Stimulated activated naive CD8-positive, alpha-beta T cell treated with anti-CD3 and anti-CD28 coated beads, Interleukin-15, Interleukin-2, amounts not matched to agents 100 U/mL and 50 U/mL, for 24 hours (primary cell): ENCODE results near the gene PHTF2.

Source experiments
- ATAC-seq: fragments of 150-1000 bp; cut with Tn5 transposase; one replicate; pipeline ENCODE4 v1.10.0; 2021
- DNase-seq: peaks from one replicate; pipeline ENCODE4 v3.0.0; 2021

Gene PHTF2

DNA sequence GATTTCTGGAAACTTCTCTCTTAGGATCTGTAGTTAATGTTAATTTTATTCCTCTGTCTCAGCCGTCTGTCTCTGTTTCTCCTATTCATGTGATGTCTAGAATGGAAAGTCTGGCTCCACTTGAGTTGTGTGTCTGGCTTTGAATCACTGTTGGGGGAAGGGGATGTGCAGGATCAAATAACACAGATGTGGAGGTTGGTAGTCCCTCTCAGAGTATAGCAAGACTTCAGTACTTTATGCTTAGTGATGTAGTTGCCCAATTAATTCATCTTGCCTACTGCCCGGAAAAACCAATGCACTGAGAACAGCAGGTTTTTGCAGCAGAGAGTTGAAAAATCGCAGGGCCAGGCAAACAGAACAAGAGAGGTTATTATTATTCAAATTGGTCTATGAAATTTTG lies 79.2 kb downstream of the PHTF2 start:
- no peak for ATAC-seq

DNA sequence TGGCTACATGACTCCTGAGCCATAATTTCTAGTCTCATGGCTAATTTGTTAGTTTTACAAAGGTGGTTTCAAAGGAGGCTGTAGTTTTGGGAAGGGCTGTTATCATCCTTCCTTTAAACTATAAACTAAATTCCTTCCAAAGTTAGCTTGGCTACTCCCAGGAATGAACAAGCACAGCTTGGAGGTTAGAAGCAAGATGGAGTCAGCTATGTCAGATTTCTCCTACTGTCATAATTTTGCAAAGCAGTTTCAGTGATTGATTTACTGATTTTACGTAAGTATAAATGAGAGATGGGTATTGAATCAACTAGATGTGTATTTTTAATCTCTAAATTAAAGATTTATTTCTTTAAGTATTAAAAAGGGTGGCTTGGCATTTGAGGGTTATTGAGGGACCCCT lies 79.9 kb downstream of the PHTF2 start:
- ATAC-seq (no peak), DNase-seq (no peak)

More for the DNA sequence above, 79.2 kb downstream of the PHTF2 start:
- DNase-seq = no peak

DNA sequence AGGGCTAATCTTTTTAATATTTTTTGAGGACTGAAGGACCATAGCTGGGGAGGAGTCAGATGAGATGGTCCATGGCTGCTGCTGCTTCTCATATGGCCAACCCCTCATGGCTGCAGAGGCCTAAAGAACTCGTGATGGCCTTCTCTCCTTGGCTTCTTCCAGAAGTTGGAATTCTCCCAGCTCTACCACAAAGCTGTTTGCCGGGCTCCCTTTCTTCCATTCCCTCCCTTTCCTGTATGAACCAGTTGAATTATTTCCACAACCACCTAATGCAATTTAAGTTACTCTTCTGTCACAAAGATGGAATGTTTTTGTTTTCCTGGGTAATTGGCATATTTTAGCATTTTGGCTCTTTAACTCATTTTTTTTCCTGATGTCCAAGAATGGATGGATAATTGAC lies 80.7 kb downstream of the PHTF2 start:
- no peak for ATAC-seq
- no peak for DNase-seq

DNA sequence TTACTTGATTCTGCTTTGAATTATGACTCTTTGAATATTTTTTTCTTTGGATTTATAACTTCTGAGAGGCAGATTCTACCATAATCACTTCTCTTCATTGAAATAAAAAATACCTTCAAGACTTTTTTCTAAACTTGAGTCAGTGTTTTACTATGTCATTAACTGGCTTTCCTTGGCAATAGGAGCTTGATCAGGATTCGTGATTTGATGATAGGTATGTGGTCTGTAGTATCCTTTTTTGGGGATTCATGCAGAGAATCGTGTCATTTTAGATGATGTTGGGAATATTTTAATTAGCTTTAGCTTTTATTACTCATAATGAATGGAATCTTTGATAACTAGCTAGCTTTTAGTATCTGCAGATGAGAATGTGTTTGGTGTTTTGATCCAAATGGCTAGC lies 83.3 kb downstream of the PHTF2 start:
- ATAC-seq (no peak), DNase-seq (no peak)

DNA sequence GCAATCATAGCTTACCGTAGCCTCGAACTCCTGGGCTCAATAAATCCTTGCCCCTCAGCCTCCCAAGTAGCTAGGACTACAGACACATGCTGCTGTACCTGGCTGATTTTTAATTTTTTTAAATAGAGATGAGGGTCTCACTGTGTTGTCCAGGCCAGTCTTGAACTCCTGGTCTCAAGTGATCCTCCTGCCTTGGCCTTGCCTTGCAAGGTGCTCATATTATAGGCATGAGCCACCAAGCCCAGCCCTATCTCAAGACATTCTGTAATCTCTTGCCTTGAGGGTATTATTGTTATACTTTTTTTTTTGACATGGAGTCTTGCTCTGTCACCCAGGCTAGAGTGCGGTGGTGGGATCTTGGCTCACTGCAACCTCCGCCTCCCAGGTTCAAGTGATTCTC lies 86.6 kb downstream of the PHTF2 start:
- ATAC-seq (no peak), DNase-seq (no peak)

DNA sequence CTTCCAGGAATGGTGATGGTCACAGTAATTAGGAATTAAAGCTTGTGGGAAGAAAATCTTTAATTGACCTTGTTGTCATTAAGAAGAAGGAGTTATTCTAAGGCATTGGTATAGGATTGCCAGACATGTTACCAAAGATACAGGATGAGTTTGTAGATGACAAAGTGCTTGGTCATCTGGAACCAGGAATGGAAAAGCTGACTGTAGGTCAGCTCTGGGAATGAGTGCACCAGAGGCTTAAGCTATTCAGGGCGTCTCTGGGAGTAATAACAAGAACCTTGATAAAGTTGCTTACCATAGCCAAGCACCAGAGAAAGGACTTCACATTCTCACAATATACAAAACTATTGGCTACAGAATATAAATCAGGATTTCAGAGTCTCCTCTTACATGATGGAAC lies 89.0 kb downstream of the PHTF2 start:
- ATAC-seq (no peak), DNase-seq (no peak)

DNA sequence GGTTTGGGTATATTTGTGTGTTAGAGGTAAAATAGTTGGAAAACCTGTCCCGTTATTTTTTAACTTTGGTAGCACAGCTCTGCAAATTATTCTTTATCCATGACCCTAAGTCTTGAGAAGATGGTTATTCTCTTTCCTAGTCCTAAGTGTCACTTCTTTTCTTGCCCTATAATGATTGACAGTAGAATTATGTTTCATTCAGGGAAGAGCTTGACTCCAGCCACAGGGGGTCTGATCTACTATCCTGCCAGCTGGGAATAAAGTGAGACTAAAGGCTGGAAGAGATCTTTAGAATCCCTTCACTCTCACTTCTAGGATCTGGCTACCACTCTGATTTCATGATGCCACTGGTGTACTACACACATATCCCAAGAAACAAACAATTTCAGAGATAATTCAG lies 90.4 kb downstream of the PHTF2 start:
- DNase-seq (no peak), ATAC-seq (no peak)

DNA sequence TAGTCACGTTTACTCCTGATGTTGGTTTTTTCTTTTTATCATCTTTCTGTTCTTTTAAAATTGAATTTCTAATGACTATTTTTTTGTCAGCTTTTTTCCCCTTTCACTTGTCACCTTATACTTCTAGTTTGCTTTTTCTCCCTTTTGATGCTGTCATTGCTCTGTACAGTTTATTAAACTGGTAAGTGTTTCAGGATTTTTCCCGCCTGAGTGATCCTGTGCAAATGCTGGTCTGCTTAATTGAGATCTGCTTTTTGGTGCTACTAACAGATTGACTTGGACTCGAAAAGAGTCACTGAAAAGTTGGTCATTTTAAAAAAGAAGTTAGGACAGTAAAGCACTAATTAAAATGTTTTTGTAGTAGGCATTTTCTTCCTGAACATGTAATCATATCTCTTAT lies 95.2 kb downstream of the PHTF2 start:
- no peak for DNase-seq
- no peak for ATAC-seq

DNA sequence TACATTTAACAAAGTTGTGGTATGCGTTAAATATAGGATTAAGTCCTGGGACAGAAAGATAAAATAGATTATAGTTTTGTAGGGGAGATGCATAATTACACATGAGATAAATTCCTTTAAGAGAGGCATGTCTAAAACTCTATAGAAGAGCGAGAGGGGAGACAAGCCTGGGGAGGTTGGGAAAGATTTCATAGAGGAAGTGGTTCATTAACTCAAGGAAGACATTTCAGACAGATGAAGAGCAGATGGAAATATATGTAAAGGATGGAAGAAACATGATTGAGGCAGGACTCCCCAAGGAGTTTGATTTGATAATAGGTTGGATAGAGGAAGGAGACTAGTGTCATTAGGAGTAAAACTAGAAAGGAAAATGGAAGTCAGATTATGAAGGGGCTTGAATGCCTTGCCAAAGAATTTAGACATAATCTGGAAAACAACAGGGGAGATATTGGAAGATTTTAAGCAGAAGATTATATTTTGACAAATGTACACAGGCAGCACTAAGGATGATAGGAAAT lies 96.1 kb downstream of the PHTF2 start:
- ATAC-seq (no peak), DNase-seq (no peak)

DNA sequence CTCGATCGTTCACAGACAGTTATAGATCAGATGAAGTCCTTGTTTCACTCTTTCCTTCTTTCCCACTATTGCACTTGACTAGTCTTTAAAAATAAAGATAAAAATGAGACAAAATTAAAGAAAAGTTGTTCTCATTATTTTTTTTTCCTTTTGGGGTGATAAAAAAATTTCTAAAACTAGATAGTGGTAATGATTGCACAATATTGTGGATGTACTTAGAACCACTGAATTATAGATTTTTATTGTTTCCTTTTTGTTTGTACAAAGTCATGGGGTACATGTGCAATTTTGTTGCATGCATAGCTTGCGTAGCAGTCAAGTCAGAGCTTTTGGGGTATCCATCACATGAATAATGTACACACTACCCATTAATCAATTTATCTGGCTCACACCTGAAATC lies 97.3 kb downstream of the PHTF2 start:
- no peak for ATAC-seq
- no peak for DNase-seq

DNA sequence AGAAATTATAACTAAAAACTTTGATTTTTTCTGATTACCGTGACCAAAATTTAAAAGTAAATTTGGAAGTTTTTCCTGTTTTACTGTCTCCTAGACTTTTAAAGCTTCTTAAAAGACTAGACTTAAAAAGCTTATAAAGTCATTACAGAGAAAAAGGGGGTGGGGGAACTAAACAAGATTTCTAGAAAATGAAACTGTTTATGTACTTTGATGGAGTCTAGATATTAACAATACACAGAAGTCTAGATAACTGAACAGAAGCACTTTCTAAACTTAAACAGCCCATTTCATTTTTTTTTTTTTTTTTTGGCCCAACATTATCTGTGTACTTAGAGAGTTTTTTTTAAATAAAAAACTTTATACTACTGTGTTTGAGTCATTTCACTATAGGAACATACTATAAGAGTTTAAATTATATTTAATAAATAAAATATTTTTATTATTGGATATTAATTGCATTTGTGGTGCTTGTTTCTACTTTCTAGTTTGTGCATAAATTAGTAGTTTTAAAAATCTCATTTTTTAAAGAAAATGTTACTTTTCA lies 98.5 kb downstream of the PHTF2 start:
- DNase-seq (no peak), ATAC-seq (no peak)

DNA sequence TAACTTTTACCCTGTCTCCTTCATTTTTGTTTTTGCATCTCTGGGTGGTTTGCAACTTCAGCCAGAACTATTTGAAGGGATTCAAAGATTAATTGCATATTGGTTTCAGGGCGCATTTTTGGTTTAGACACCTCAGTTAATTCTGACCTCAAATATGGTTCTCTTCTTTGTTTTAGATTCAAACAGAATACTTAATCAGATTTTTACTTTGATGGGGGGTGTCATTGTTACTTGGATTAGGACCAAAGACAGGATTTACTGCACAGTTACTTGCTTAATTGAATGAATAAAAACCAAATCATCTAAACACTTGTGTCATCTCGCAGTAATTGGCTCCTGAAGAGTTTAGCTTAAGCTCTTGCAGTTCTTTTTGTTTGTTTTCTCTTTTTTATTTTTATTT lies 100.9 kb downstream of the PHTF2 start:
- DNase-seq = no peak
- ATAC-seq = no peak

DNA sequence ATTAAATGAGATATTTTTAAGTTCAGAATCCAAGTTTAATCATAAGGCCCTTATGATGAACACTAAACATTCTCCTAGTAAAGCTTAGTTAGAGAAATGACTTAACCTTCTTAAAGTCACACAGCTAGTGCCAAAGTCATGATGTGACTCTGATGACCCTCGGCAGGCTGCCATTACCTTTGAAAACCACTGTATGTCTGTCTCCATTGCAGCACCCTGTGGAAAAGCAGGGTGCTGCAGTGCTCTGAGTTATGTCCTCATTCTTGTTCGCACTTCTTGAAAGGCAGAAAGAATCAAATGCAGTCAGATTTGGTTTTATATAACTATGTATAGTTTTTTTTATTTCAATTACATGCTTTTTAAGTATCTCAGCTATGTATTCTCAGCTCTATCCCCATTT lies 105.0 kb downstream of the PHTF2 start:
- ATAC-seq (no peak), DNase-seq (no peak)

DNA sequence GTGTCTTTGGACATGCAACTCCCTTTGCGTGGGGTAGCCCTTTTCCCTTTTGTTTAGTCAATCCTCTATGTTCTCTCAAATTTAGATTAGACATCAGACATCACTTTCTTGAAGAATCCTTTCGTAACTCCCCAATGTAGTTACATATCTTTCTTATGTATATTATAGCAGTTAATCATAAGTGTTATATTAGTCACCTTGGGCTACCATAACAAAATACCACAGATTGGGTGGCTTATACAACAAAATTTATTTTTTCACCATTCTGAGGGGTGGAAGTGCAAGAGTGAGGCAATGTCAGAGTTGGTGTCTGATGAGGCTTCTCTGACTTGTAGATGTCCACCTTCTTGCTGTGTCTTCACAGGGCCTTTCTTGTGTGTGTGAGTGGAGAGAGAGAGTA lies 105.7 kb downstream of the PHTF2 start:
- ATAC-seq (no peak), DNase-seq (no peak)

DNA sequence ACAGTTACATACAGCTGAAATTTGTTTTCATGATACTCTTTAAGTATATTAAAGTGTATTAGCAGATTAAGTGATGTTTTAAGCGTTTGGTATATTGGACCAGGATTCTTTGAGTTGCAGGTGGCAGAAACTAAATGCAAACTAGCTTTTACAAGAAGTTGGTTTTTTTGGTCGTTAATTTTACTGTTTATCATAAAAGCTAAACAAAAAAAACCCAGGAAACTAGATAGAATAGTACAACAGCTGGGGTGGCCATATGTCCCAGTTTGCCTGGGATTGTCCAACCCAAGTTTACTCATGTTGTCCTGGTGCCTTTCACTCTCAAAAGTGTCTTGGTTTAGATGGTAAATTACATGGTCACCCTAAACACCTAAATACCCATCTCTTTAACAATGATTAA lies 108.7 kb downstream of the PHTF2 start:
- DNase-seq (no peak), ATAC-seq (no peak)

DNA sequence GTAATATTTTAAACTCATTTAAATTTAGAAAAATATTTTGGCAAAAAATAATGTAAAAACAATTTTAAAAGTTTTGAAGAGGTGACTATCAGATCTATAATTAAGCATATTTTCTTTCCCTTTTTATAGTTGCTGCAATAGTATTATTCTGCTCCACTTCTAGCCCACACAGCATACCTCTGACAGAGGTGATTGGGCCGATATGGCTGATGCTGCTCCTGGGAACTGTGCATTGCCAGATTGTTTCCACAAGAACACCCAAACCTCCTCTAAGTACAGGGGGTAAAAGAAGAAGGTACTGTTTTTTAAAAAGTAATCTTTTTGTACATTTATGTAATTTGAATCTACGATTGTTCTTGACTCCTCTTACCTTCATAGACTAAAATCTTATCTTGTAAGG lies 110.1 kb downstream of the PHTF2 start:
- ATAC-seq (no peak), DNase-seq (no peak)

DNA sequence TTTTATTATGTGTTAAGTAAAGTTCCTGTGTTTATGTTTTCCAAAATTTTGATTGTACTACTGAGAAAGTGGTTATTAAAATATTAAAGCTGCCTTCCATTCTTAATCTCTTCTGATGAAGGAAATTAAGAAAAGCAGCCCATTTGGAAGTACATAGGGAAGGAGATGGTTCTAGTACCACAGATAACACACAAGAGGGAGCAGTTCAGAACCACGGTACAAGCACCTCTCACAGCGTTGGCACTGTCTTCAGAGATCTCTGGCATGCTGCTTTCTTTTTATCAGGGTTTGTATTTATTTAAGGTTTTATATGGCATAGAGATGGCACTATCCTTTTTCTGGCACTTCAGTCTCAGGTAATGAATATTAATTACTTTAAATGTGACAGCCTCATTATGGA lies 111.6 kb downstream of the PHTF2 start:
- DNase-seq (no peak), ATAC-seq (no peak)

DNA sequence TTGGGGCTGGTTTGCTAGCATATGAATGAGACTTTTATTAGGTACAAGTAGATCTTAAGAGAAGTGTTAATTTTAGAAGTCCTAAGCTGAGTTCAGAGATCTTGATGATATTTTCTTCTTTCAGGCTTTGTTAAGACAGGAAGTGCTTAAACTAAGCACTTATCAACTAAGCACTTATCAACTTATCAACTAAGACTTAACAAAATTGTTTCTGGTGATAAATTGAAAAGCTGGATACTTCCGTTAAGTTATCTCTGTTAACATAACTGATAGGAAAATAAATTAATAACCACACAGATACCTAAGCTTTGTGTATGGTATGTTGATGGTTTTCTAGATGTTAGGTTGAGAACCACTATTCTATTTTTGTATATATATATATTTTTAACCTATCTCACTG lies 113.7 kb downstream of the PHTF2 start:
- no peak for DNase-seq
- no peak for ATAC-seq

DNA sequence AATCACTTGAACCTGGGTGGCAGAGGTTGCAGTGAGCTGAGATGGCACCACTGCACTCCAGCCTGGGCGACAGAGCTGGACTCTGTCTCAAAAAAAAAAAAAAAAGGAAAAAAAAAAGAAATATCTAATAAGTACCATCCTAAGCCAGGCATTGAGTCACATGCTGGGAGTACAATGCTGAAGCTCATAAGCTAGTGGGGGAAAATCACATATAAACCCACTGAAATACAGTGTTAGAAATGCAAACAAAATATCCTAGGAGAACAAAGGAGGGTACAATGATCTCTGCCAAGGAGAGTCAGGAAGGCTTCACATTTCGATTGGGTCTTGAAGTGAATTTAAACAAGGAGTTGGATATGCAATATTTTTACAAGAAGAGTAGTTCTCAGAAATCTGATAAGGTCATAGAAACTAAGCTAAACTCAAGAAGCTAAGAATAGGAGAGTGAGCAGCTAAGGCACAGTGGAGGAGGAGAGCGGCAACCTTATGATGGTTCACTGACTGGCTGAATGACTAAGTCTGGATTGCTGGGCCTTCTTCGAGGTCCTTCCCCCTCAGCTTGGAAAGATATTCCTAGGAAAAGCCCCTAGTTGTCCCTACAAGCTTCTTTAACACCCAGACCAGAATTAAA lies 115.5 kb downstream of the PHTF2 start:
- DNase-seq (no peak), ATAC-seq (no peak)

DNA sequence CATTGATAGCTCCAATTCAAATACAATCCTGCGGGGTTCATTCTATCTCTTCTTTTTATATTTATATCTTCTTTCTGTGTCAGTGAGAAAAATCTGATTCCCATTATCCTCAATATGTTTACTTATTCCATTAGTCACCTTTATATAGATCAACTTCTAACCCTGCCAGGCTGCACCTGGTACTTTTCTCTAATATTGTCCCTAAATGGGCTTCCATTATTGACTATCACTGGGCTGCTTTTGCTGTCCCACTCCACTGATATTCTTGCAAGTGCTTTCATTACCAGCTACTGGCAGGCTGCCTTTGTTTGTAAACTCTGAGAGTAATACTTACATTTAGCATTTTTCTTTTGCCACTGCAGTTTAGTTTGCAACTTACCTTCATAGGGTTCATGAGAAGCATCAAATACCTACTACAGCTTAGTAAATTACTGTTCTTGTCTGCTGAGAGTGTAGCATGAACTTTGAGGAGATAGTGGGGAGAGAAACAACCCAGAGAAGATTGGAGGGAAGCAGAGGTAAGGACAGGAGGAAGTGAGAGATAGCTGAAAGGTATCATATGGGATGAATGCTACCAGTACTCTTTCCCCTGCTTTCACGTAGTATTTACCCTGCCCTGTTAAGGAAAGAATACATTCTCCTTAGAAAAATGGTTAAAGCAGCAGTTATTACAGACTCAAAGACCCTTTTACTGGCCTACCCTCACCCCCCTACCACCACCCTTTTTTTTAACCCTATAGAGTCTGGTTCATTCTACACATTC lies 119.1 kb downstream of the PHTF2 start:
- DNase-seq = no peak
- ATAC-seq = no peak

DNA sequence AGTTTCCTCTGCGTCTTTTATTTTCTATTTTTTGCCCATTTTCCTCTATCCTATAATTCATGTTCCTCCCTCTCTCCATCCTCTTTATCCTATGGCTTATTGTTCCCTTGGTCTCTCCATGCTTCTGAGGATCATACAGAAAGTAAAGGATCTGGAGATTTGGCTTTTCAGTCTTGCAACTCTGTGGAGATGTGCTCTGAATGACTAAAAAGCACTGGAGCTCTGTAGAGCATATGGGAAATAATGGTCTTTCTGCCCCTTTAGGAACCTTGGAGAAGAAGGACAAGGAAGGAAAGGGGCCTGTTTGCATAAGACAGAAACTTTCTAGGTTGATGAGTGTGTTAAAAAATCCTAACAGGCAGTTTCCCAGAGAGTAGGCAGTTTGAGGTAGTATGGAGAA lies 120.1 kb downstream of the PHTF2 start:
- ATAC-seq (no peak), DNase-seq (no peak)

DNA sequence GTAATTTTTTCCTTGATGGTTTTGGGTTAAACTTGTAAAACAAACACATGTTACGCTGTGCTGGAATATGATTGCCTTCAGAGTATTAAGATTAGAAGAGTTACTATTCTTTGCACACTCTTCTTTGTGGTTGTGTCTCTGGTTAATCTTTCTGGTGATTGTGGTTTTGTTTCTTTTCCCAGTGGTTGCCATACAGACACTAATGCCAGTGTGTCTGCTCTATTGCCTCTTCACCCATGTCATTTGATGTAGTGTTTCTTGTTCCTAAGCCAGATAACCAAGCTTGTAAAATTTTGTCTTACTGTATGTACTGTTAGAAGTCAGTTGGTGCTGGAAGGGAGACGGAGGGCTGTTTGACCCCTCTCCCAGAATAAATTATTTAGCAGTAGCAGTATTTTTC lies 124.8 kb downstream of the PHTF2 start:
- DNase-seq = no peak

DNA sequence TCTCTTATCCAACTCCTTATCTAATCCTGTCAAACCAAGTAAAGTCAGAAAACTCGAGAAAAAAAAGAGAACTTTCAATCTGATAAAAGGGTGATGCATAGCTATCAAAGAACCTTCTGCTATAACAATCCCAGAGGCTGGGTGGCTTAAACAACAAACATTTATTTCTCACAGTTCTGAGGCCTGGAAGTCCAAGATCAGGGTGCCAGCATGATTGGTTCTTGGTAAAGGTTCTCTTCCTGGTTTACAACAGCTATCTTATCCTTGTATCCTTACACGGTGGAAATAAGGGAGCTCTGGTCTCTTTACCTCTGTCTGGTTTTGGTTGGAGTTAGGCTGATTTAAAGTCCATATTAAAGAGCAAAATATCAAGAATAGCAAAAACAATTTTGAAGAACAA lies 131.9 kb downstream of the PHTF2 start:
- DNase-seq = no peak
- no peak for ATAC-seq

More for the DNA sequence above, 124.8 kb downstream of the PHTF2 start:
- peak; percentile 40 for ATAC-seq

DNA sequence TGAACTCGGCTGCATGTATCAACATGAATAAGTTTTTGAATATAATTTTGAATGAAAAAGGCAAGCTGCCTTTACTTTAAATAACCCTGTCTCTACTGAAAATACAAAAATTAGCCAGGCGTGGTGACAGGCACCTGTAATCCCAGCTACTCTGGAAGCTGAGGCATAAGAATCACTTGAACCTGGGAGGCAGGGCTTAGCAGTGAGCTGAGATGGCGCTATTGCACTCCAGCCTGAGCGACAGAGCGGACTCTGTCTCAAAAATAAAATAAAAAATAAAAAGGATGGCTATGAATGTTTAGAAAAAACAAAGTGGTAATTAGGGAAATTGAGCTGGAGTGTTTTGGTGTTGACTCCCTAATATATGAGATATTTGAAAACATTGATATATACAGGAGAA lies 133.3 kb downstream of the PHTF2 start:
- ATAC-seq (no peak), DNase-seq (no peak)
